ENCODE results near the gene KSR1.
A peak's percentile ranks its signal among the peaks of the same experiment; 100 is the strongest.

Gene KSR1

DNA sequence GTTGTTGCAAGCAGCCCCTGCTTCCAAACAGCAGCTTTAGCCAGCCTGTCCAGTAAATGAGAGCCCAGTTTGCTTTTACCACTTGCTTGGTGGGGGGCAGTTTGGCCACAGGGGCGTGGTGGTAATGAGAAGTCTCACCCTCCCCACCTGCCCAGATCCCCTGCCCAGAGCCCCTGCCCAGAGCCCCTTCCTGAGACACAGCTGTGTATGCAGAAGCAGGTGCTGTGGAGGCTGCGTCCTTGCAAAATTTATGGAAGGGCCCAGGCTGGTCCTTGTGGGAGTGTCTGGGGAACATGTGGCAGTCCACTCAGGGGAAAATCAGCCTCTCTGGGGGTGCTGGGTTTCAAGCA, 147.1 kb downstream of the KSR1 start:
- H3K4me3 Mint-ChIP-seq: no peak overlapping the region
- no peaks in the 10 kb centered on the region for H3K9me3 Mint-ChIP-seq
- H3K4me1 Mint-ChIP-seq (ENCODE audit: low read depth): peaks cover 33% of the 10 kb centered on the region
- no peaks in the 10 kb centered on the region for H3K27me3 Mint-ChIP-seq
- H3K36me3 Mint-ChIP-seq (ENCODE audit: low read depth): peaks cover 87% of the 10 kb centered on the region
- DNase-seq: no peak
- H3K27ac Mint-ChIP-seq: no peak overlapping the region

DNA sequence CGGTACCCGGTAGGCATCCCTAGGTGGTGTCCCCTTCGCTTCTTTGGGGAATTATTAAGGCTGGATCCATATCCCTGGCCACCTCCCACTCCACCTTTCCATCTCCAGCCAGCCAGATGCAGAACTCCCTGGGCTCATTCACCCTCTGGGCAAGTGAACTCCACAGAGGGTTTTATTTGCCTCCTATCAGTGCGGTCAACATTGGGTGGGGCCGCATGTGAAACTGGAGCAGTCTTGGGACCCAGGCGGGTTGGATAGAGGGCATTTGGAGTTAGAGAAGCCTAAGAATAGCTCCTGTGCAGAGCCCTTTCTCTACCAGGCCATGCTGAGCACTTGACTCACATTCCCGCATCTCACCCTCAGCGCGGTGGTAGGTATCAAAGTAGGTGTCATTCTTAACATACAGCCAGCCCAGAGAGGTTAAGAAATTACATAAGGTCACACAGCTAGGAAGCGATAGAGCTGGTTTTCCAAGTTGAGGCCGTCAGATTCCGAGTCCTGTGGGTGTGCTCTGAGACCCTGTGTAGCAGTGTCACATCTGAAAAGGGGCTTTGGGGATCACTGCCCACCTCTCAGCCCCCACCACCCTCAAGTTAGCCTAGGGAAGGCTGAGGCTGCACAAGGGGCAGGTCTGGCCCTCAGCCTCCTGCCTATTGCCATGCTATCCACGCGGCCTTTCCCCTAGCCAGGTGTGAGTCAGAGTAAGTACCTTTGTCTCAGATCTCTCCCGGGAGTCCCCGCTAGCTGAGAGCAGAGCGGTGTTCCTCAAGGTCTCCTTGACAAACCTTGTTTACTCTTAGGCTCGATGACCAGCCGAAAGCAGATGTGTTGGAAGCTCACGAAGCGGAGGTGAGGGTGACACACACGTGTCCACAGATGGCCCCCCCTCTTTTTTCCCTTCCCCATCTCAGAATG, 147.9 kb downstream of the KSR1 start:
- Mint-ChIP-seq H3K9me3 (no peaks in the 10 kb centered on the region), H3K27me3 (no peaks in the 10 kb centered on the region), H3K27ac (no peak overlapping the region), H3K36me3 (ENCODE audit: low read depth) (peaks cover 88% of the 10 kb centered on the region), H3K4me1 (ENCODE audit: low read depth) (peaks cover 34% of the 10 kb centered on the region), H3K4me3 (no peak overlapping the region)
- DNase-seq: no peak

DNA sequence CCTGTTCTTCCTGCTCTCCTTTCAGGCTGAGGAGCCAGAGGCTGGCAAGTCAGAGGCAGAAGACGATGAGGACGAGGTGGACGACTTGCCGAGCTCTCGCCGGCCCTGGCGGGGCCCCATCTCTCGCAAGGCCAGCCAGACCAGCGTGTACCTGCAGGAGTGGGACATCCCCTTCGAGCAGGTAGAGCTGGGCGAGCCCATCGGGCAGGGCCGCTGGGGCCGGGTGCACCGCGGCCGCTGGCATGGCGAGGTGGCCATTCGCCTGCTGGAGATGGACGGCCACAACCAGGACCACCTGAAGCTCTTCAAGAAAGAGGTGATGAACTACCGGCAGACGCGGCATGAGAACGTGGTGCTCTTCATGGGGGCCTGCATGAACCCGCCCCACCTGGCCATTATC, 149.2 kb downstream of the KSR1 start:
- Mint-ChIP-seq H3K4me3 (no peak overlapping the region), H3K27me3 (no peaks in the 10 kb centered on the region), H3K27ac (no peak overlapping the region), H3K4me1 (ENCODE audit: low read depth) (peaks cover 31% of the 10 kb centered on the region), H3K36me3 (ENCODE audit: low read depth) (peaks cover 96% of the 10 kb centered on the region), H3K9me3 (no peaks in the 10 kb centered on the region)
- no peak for DNase-seq

DNA sequence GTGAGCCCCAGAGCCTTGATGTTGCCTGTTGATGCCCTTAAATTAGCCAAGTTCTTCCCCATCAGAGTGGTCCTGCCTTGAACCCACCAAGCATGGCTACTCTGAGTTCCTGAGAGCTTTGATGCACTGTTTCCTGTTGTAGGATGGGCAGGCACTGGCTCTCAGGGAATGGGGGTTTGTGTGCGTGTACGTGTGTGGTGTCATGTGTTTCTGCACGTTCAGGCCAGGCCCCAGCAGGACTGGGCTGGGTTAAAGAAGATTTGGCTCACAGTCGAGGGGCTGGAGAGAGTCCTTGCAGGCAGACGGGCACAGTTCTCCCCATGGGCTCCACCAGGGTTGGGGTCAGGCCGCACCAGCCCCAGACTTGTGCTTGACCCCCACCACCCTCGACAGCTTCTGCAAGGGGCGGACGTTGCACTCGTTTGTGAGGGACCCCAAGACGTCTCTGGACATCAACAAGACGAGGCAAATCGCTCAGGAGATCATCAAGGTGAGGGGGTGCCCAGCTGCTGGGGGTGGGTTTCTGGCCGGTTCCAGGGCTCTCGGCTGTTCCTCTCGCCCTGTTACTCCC, 151.4 kb downstream of the KSR1 start:
- Mint-ChIP-seq H3K36me3 (ENCODE audit: low read depth) (peaks cover 94% of the 10 kb centered on the region), H3K4me1 (ENCODE audit: low read depth) (peaks cover 27% of the 10 kb centered on the region), H3K9me3 (no peaks in the 10 kb centered on the region), H3K27ac (peak overlapping the region; percentile 57), H3K4me3 (no peak overlapping the region), H3K27me3 (no peaks in the 10 kb centered on the region)
- DNase-seq: no peak

DNA sequence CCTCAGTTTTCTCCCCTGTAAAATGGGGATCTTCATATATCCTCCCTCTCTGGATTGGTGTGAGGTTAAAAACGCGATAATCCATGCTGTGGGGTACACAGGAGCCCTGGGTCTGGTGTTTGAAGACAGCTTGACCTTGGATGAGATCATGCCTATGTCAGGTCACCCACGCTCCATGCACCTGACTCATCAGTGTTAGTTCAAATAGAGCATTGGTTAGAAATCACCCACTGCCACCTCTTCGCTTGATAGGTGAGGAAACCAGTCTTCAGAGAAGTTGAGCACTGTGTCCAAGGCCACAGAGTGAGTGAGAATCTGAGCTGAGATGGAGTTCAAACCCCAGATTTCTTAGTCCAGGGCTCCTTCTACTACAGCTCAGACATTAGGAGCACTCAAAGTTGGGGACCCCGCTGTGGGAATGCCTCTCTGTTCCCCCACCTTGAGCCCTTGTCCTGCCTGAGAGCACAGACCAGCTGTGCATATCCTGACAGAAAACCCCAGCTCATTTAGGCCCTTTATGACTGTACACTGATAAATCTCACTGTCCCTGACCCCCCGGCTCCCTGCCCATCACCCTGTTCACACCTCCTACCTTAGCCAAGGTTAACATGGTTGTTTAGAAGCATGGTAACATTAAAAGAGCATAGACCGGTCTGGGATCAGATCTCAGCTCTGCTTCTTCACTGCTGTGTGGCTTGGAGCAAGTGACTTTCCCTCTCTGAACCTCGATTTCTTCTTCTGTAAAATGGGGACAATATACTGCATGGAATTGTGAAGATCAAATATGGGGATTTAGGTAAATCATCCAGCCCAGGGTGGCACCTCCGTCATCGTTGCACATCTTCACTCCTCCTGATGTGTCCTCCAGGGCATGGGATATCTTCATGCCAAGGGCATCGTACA, 152.3 kb downstream of the KSR1 start:
- Mint-ChIP-seq H3K36me3 (ENCODE audit: low read depth) (peaks cover 94% of the 10 kb centered on the region), H3K4me3 (no peak overlapping the region), H3K4me1 (ENCODE audit: low read depth) (peaks cover 24% of the 10 kb centered on the region), H3K27ac (peak overlapping the region; percentile 56), H3K9me3 (no peaks in the 10 kb centered on the region), H3K27me3 (no peaks in the 10 kb centered on the region)
- DNase-seq: no peak

DNA sequence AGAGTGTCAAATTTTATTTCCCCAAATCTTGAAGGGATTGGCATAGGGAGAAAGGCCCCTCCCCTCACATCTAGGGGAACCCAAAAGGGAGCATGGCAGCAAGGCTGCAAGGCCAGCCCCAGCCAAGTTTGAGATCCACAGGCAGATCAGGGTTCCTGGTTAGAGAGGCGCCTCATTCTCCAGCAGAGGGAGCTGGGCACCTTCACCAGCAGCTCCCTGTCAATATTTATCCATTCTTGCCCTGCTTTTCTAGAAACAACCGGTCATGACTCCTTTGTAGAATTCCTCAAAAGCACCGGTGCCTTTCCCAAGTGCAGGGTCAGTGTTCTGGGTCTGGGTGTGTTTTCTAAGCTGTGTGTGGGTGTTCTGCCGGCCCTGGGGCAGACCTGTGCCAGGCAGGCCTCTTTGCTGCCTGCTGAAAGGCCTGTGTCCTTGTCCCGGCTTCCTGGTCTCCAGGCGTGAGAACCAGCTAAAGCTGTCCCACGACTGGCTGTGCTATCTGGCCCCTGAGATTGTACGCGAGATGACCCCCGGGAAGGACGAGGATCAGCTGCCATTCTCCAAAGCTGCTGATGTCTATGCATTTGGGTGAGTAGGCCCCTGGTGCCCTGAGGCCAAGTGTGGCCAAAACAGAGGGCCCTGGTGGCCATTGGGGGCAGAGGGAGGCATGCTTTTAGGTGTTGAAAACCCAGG, 153.5 kb downstream of the KSR1 start:
- peaks cover 94% of the 10 kb centered on the region for H3K36me3 Mint-ChIP-seq (ENCODE audit: low read depth)
- H3K27ac Mint-ChIP-seq: peak overlapping the region; percentile 30

DNA sequence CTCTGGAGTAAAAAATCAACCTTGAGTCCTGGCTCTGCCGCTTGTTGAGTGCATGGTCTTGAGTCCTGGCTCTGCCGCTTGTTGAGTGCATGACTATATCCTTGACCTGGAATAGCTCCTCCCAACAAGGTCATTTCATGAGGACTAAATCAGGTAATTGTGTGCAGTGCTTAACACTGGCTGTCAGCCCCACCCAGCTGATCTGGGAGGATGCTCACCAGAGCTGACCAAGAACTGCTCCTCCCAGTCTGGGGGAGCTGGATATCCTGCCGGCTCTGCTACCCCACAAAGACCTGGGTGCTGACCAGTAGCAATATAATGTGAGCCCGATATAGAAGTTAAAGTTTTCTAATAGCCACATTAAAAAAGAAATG, 154.0 kb downstream of the KSR1 start:
- Mint-ChIP-seq H3K27me3 (no peaks in the 10 kb centered on the region), H3K36me3 (ENCODE audit: low read depth) (peaks cover 94% of the 10 kb centered on the region), H3K4me1 (ENCODE audit: low read depth) (peaks cover 29% of the 10 kb centered on the region), H3K4me3 (no peak overlapping the region), H3K27ac (no peak overlapping the region), H3K9me3 (no peaks in the 10 kb centered on the region)
- DNase-seq: no peak

More for the DNA sequence above, 153.5 kb downstream of the KSR1 start:
- Mint-ChIP-seq H3K4me3 (no peak overlapping the region), H3K4me1 (ENCODE audit: low read depth) (peaks cover 24% of the 10 kb centered on the region), H3K9me3 (no peaks in the 10 kb centered on the region), H3K27me3 (no peaks in the 10 kb centered on the region)
- DNase-seq: no peak

DNA sequence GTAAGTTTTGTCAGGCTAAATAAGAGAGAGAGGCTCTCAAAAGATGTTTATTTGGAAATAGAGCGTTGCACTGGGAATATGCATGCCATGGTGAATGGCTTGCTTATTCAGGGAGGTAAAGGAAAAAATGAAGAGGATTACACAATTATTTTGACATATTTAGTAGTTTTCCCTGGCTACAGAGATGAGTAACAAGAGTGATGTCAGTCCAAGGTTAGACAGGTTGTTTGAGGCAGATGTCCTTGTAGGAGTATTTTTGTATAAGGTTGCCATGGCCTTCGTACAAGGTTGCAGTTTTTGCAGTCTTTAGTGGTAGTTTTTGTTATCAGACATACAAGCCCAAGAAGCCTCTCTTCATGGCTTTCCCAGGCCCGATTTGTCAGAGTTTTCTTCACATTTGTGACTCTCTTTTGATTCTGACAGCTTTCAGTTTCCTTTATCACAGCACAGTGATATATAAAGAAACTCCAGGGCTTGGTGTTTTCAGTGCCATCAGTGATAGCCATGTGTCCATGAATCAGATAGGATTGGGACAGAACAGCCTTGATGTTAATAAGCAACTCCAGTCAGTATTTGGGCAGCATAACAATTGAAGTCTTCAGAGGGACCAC, 156.0 kb downstream of the KSR1 start:
- Mint-ChIP-seq H3K4me3 (no peak overlapping the region), H3K4me1 (ENCODE audit: low read depth) (peaks cover 47% of the 10 kb centered on the region), H3K27ac (peak overlapping the region; percentile 50), H3K9me3 (no peaks in the 10 kb centered on the region), H3K36me3 (ENCODE audit: low read depth) (peaks cover 98% of the 10 kb centered on the region), H3K27me3 (no peaks in the 10 kb centered on the region)
- DNase-seq: no peak

DNA sequence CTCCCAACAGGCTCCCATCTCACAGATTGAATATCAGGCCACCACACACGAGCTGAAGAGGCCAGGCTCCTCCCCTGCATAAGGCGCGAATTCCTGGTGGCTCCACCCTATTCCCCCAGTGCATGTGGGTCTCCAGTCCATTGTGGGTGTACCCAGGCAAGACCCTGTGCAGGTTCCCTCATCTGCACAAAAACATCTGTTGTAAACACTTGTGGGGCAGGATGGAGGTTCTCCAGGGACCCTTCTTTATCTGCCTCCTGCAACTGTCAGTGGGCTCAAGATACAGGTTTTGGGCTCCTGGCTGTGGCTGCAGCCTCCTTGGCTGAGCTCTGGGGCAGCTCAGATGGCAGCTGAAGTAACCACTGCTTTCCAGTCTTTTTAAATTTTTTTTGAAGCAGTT, 157.2 kb downstream of the KSR1 start:
- Mint-ChIP-seq H3K4me1 (ENCODE audit: low read depth) (peaks cover 37% of the 10 kb centered on the region), H3K9me3 (no peaks in the 10 kb centered on the region), H3K27me3 (no peaks in the 10 kb centered on the region), H3K4me3 (no peak overlapping the region), H3K36me3 (ENCODE audit: low read depth) (peaks cover 98% of the 10 kb centered on the region), H3K27ac (no peak overlapping the region)
- DNase-seq: no peak

DNA sequence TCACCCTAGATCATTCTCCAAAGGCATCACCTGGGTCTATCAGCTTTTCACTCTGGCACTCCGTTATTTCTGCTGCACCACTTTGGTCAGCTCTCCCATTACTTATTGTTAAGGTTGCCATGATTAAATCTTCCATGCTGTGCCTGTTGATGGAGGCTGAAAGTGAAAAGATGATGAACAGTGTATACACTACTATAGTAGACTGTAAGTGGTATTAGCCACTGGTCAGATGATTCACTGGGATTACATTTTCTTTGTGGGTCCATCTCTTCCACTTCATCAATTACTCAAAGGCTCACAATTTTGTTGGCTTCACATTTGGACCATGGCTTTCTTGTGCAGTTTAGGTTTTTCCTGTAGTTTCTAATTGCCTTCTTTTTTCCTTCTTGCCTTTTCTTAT, 158.9 kb downstream of the KSR1 start:
- peak overlapping the region; percentile 35 for H3K27ac Mint-ChIP-seq
- H3K36me3 Mint-ChIP-seq (ENCODE audit: low read depth): peaks cover 97% of the 10 kb centered on the region
- no peaks in the 10 kb centered on the region for H3K9me3 Mint-ChIP-seq
- no peaks in the 10 kb centered on the region for H3K27me3 Mint-ChIP-seq
- DNase-seq: no peak
- H3K4me3 Mint-ChIP-seq: no peak overlapping the region
- H3K4me1 Mint-ChIP-seq (ENCODE audit: low read depth): peaks cover 39% of the 10 kb centered on the region

DNA sequence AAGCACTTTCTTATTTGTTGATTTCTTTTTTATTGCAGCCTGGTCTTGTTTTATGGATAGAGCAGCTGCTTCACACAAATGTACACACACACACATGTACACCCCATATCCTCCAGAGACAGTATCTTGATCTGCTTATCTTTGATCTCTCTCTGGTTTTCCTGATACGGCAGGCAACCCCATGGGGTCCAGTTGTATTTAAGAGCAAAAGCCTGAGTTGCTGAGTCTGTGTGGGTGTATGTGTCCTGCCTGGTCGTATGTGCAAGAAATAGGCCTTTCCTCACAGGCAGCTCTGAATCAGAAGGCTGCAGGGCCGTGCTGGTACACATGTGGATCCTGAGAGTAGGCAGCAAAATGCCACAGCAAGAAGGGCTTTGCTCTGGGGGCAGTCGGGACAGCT, 160.2 kb downstream of the KSR1 start:
- peaks cover 48% of the 10 kb centered on the region for H3K4me1 Mint-ChIP-seq (ENCODE audit: low read depth)
- no peaks in the 10 kb centered on the region for H3K9me3 Mint-ChIP-seq
- peak overlapping the region; percentile 4 for H3K4me3 Mint-ChIP-seq
- H3K27ac Mint-ChIP-seq: peak overlapping the region; percentile 82
- H3K27me3 Mint-ChIP-seq: no peaks in the 10 kb centered on the region
- peaks cover 99% of the 10 kb centered on the region for H3K36me3 Mint-ChIP-seq (ENCODE audit: low read depth)
- no peak for DNase-seq

DNA sequence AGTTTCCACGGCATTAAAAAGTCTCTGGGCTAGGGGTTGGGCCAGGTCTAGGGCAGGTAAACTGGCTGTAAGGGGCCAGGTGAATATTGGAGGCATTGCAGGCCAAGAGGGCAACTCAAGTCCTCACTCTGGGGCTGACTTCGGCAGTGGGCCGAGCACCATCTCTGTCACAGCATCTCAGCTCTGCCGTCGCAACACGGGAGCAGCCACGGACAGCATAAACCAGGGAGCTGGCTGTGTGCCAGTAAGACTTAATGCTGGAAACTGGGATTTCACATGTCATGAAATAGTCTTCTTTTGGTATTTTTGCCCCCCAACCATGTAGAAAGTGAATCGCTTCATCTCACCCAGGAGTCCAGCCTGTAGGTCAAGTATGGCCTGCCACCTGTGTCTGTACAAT, 162.2 kb downstream of the KSR1 start:
- Mint-ChIP-seq H3K27ac (peak overlapping the region; percentile 29), H3K4me1 (ENCODE audit: low read depth) (peaks cover 37% of the 10 kb centered on the region)

DNA sequence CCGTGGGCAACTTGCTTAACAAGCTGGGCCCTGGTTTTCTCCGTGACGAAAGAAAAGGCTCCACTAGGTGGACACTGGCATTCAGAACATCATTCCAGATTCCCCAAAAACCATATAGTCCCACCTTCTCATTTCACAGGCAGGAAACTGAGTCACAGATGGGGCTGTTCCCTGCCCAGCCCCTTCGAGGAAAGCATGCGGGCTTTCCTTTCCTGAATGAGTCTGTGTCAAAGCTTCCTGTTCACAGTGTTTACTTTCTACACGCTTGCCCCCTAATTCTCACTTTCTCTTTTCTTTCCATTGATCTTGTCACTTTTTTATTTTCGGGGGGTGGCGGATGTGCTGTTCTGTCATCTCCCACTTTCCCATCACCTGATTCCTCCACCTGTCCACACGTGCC, 164.5 kb downstream of the KSR1 start:
- Mint-ChIP-seq H3K9me3 (no peaks in the 10 kb centered on the region), H3K27me3 (no peaks in the 10 kb centered on the region), H3K36me3 (ENCODE audit: low read depth) (peaks cover 97% of the 10 kb centered on the region), H3K4me1 (ENCODE audit: low read depth) (peaks cover 27% of the 10 kb centered on the region), H3K27ac (peak overlapping the region; percentile 9), H3K4me3 (no peak overlapping the region)
- DNase-seq: no peak

More for the DNA sequence above, 162.2 kb downstream of the KSR1 start:
- H3K9me3 Mint-ChIP-seq: no peaks in the 10 kb centered on the region
- DNase-seq: no peak
- peaks cover 99% of the 10 kb centered on the region for H3K36me3 Mint-ChIP-seq (ENCODE audit: low read depth)
- no peaks in the 10 kb centered on the region for H3K27me3 Mint-ChIP-seq
- H3K4me3 Mint-ChIP-seq: no peak overlapping the region

DNA sequence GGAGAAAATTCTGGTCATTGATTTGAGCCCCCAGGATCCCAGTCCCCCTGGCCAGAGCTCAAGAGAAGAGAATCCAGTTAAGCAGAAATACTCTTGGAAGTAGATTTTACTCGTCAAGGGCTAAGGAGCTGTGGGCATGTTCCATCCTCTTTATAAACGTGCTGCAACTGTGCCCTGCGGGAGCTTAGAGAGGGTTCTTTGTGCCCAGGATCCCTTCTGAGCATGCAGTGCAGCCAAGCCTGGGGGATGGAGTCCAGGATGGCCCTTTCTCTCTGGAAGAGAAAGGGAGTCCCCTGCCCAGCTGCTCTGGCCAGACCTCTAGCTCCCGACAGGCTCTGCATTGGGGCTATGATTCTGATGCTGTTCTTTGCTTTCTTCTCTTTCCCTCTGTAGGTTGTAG, 165.3 kb downstream of the KSR1 start:
- DNase-seq: no peak
- H3K27me3 Mint-ChIP-seq: no peaks in the 10 kb centered on the region
- H3K9me3 Mint-ChIP-seq: no peaks in the 10 kb centered on the region
- H3K27ac Mint-ChIP-seq: peak overlapping the region; percentile 9
- H3K36me3 Mint-ChIP-seq (ENCODE audit: low read depth): peaks cover 95% of the 10 kb centered on the region
- H3K4me3 Mint-ChIP-seq: no peak overlapping the region
- H3K4me1 Mint-ChIP-seq (ENCODE audit: low read depth): peaks cover 19% of the 10 kb centered on the region
